ENCODE measurements around the gene WNT1.

Gene WNT1

DNA sequence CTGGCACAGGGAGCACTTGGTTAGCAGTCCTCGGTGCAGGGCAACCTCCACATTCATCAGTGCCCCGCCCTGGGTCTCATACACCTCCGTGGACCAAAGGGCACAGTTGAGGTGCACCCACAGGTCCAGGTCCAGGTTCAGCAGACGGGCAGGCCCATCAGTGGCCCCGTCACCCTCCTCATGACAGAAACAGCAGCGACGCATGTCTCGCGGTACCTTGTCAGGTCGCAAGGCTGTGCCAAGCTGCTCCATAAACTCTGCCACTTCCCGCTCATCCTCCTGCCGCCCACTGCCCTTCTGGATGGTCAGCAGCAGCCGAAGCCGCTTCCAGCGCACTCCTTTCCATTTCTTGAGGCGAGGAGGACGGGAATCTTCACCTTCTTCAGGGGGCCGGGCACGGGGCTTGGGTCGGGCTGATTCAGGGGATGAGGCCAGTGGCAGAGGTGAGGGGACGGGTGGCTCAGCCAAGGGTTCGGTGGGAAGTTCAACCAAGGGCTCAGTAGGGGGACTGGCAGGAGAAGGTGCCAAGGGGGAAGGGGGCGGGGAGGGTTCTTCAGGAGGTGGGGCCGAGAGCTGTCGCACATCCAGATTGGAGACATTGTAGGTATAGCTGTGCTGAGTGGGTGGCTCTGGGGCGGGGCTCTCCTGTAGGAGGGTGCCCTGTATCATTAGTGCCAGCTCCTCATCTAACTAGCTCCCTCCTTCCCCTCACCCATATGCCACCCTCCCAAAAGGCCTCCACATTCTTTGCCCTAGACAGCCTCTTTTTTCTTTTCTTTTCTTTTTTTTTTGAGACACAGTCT lies 48.8 kb downstream of the WNT1 start:
- H2BK120ac ChIP-seq (ENCODE audit: low read depth, low read length), result no peak overlapping the region
- no peak overlapping the region for H3K4me3 ChIP-seq (ENCODE audit: insufficient read depth in 1 of 2, low read depth in 1 of 2, low read length in 2 of 2)
- H3K9ac ChIP-seq (ENCODE audit: low read length), result no peak overlapping the region
- H4K8ac ChIP-seq (ENCODE audit: low read length), result no peak overlapping the region
- WGBS, result 98% methylated on average over 26 of the region's 26 CpGs
- peaks cover 82 to 99% of the 10 kb centered on the region in 2 experiments for H3K36me3 ChIP-seq (ENCODE audit: control insufficient read depth in 1 of 2, insufficient read depth in 2 of 2, low read depth in 1 of 2, low read length in 2 of 2)
- no peak overlapping the region for H2BK5ac ChIP-seq (ENCODE audit: low read depth, low read length, poor library complexity, severe bottlenecking)
- H3K27me3 ChIP-seq (ENCODE audit: control insufficient read depth in 1 of 2, insufficient read depth in 1 of 2, low read length in 2 of 2), result no peaks in the 10 kb centered on the region
- no peak overlapping the region for H2BK15ac ChIP-seq (ENCODE audit: low read depth, poor library complexity, severe bottlenecking)
- H2AFZ ChIP-seq (ENCODE audit: low read depth, low read length), result no peak overlapping the region
- H3K4ac ChIP-seq (ENCODE audit: low read depth in 1 of 2, low read length in 2 of 2), result no peak overlapping the region
- no peak for DNase-seq
- H4K91ac ChIP-seq (ENCODE audit: low read length), result no peak overlapping the region
- H3K14ac ChIP-seq (ENCODE audit: low read length in 2 of 2), result no peak overlapping the region
- H3K9me3 ChIP-seq (ENCODE audit: control insufficient read depth, low read length), result no peaks in the 10 kb centered on the region
- no peak overlapping the region for H3K18ac ChIP-seq (ENCODE audit: low read depth in 1 of 2, low read length in 2 of 2)
- H2AK5ac ChIP-seq (ENCODE audit: low read length, severe bottlenecking), result no peak overlapping the region
- H2BK12ac ChIP-seq (ENCODE audit: low read length in 2 of 2), result no peak overlapping the region
- H3K4me1 ChIP-seq (ENCODE audit: control insufficient read depth, insufficient read depth, low read depth, low read length), result no peaks in the 10 kb centered on the region
- H3K79me1 ChIP-seq (replicated peaks; ENCODE audit: low read length, poor library complexity, severe bottlenecking), result peaks cover 50% of the 10 kb centered on the region
- H3K27ac ChIP-seq (ENCODE audit: low read length, poor library complexity, severe bottlenecking), result no peak overlapping the region
- no peak overlapping the region for H3K4me2 ChIP-seq (ENCODE audit: low read length, poor library complexity, severe bottlenecking)
- no peak overlapping the region for H3K23ac ChIP-seq (ENCODE audit: low read length in 2 of 2)

GRCh38 chr12:49027846-49028555 lies 49.9 kb downstream of the WNT1 start:
- no peak overlapping the region for H4K91ac ChIP-seq (ENCODE audit: low read length)
- H3K9ac ChIP-seq (ENCODE audit: low read length), result no peak overlapping the region
- no peak overlapping the region for H2BK5ac ChIP-seq (ENCODE audit: low read depth, low read length, poor library complexity, severe bottlenecking)
- H2BK12ac ChIP-seq (ENCODE audit: low read length in 2 of 2), result no peak overlapping the region
- H3K14ac ChIP-seq (ENCODE audit: low read length in 2 of 2), result no peak overlapping the region
- H3K36me3 ChIP-seq (ENCODE audit: control insufficient read depth in 1 of 2, insufficient read depth in 2 of 2, low read depth in 1 of 2, low read length in 2 of 2), result peaks cover 82 to 99% of the 10 kb centered on the region in 2 experiments
- no peaks in the 10 kb centered on the region for H3K4me1 ChIP-seq (ENCODE audit: control insufficient read depth, insufficient read depth, low read depth, low read length)
- no peak overlapping the region for H3K4me3 ChIP-seq (ENCODE audit: insufficient read depth in 1 of 2, low read depth in 1 of 2, low read length in 2 of 2)
- H3K9me3 ChIP-seq (ENCODE audit: control insufficient read depth, low read length), result no peaks in the 10 kb centered on the region
- H3K4ac ChIP-seq (ENCODE audit: low read depth in 1 of 2, low read length in 2 of 2), result no peak overlapping the region
- peaks cover 60% of the 10 kb centered on the region for H3K79me1 ChIP-seq (replicated peaks; ENCODE audit: low read length, poor library complexity, severe bottlenecking)
- H2AFZ ChIP-seq (ENCODE audit: low read depth, low read length), result no peak overlapping the region
- no peak overlapping the region for H3K18ac ChIP-seq (ENCODE audit: low read depth in 1 of 2, low read length in 2 of 2)
- over 99% methylated on average over 9 of the region's 9 CpGs for WGBS
- no peak overlapping the region for H4K8ac ChIP-seq (ENCODE audit: low read length)
- no peak overlapping the region for H3K4me2 ChIP-seq (ENCODE audit: low read length, poor library complexity, severe bottlenecking)
- no peak overlapping the region for H3K27ac ChIP-seq (ENCODE audit: low read length, poor library complexity, severe bottlenecking)
- no peaks in the 10 kb centered on the region for H3K27me3 ChIP-seq (ENCODE audit: control insufficient read depth in 1 of 2, insufficient read depth in 1 of 2, low read length in 2 of 2)
- H2BK15ac ChIP-seq (ENCODE audit: low read depth, poor library complexity, severe bottlenecking), result no peak overlapping the region
- no peak overlapping the region for H3K23ac ChIP-seq (ENCODE audit: low read length in 2 of 2)
- H2AK5ac ChIP-seq (ENCODE audit: low read length, severe bottlenecking), result no peak overlapping the region
- no peak overlapping the region for H2BK120ac ChIP-seq (ENCODE audit: low read depth, low read length)
- DNase-seq, result no peak

GRCh38 chr12:49028666-49029275 lies 50.6 kb downstream of the WNT1 start:
- Histone ChIP-seq H3K23ac (ENCODE audit: low read length in 2 of 2) (no peak overlapping the region), H2BK5ac (ENCODE audit: low read depth, low read length, poor library complexity, severe bottlenecking) (no peak overlapping the region), H3K79me1 (replicated peaks; ENCODE audit: low read length, poor library complexity, severe bottlenecking) (peaks cover 61% of the 10 kb centered on the region), H3K9ac (ENCODE audit: low read length) (no peak overlapping the region), H3K14ac (ENCODE audit: low read length in 2 of 2) (no peak overlapping the region), H4K8ac (ENCODE audit: low read length) (no peak overlapping the region), H2AFZ (ENCODE audit: low read depth, low read length) (no peak overlapping the region), H3K27me3 (ENCODE audit: control insufficient read depth in 1 of 2, insufficient read depth in 1 of 2, low read length in 2 of 2) (no peaks in the 10 kb centered on the region), H3K4me3 (ENCODE audit: insufficient read depth in 1 of 2, low read depth in 1 of 2, low read length in 2 of 2) (no peak overlapping the region), H2BK120ac (ENCODE audit: low read depth, low read length) (no peak overlapping the region), H4K91ac (ENCODE audit: low read length) (no peak overlapping the region), H3K4ac (ENCODE audit: low read depth in 1 of 2, low read length in 2 of 2) (no peak overlapping the region), H3K4me1 (ENCODE audit: control insufficient read depth, insufficient read depth, low read depth, low read length) (peaks cover 2% of the 10 kb centered on the region), H3K9me3 (ENCODE audit: control insufficient read depth, low read length) (no peaks in the 10 kb centered on the region), H2AK5ac (ENCODE audit: low read length, severe bottlenecking) (no peak overlapping the region), H3K27ac (ENCODE audit: low read length, poor library complexity, severe bottlenecking) (no peak overlapping the region), H2BK15ac (ENCODE audit: low read depth, poor library complexity, severe bottlenecking) (no peak overlapping the region), H3K18ac (ENCODE audit: low read depth in 1 of 2, low read length in 2 of 2) (no peak overlapping the region), H3K4me2 (ENCODE audit: low read length, poor library complexity, severe bottlenecking) (no peak overlapping the region), H3K36me3 (ENCODE audit: control insufficient read depth in 1 of 2, insufficient read depth in 2 of 2, low read depth in 1 of 2, low read length in 2 of 2) (peaks cover 83 to 100% of the 10 kb centered on the region in 2 experiments), H2BK12ac (ENCODE audit: low read length in 2 of 2) (no peak overlapping the region)
- DNase-seq, result no peak
- 96% methylated on average over 9 of the region's 10 CpGs for WGBS

- 100% methylated on average over 4 of the region's 8 CpGs for WGBS
These were observed 52.0 kb downstream of the WNT1 start for GRCh38 chr12:49030119-49030518.

More at GRCh38 chr12:49030119-49030518, 52.0 kb downstream of the WNT1 start:
- H3K36me3 ChIP-seq (ENCODE audit: control insufficient read depth in 1 of 2, insufficient read depth in 2 of 2, low read depth in 1 of 2, low read length in 2 of 2), result peaks cover 86 to 100% of the 10 kb centered on the region in 2 experiments
- H2BK15ac ChIP-seq (ENCODE audit: low read depth, poor library complexity, severe bottlenecking), result no peak overlapping the region
- H4K91ac ChIP-seq (ENCODE audit: low read length), result no peak overlapping the region
- no peak overlapping the region for H2BK5ac ChIP-seq (ENCODE audit: low read depth, low read length, poor library complexity, severe bottlenecking)
- no peak overlapping the region for H3K4me3 ChIP-seq (ENCODE audit: insufficient read depth in 1 of 2, low read depth in 1 of 2, low read length in 2 of 2)
- H2AK5ac ChIP-seq (ENCODE audit: low read length, severe bottlenecking), result no peak overlapping the region
- no peaks in the 10 kb centered on the region for H3K9me3 ChIP-seq (ENCODE audit: control insufficient read depth, low read length)
- no peak overlapping the region for H4K8ac ChIP-seq (ENCODE audit: low read length)
- peaks cover 67% of the 10 kb centered on the region for H3K79me1 ChIP-seq (replicated peaks; ENCODE audit: low read length, poor library complexity, severe bottlenecking)
- H3K9ac ChIP-seq (ENCODE audit: low read length), result no peak overlapping the region
- H3K23ac ChIP-seq (ENCODE audit: low read length in 2 of 2), result no peak overlapping the region
- H2AFZ ChIP-seq (ENCODE audit: low read depth, low read length), result no peak overlapping the region
- no peak overlapping the region for H3K18ac ChIP-seq (ENCODE audit: low read depth in 1 of 2, low read length in 2 of 2)
- no peak overlapping the region for H3K4me2 ChIP-seq (ENCODE audit: low read length, poor library complexity, severe bottlenecking)
- H3K4ac ChIP-seq (ENCODE audit: low read depth in 1 of 2, low read length in 2 of 2), result no peak overlapping the region
- H3K4me1 ChIP-seq (ENCODE audit: control insufficient read depth, insufficient read depth, low read depth, low read length), result peaks cover 2% of the 10 kb centered on the region
- H3K14ac ChIP-seq (ENCODE audit: low read length in 2 of 2), result no peak overlapping the region
- H2BK12ac ChIP-seq (ENCODE audit: low read length in 2 of 2), result no peak overlapping the region
- no peak for DNase-seq
- H2BK120ac ChIP-seq (ENCODE audit: low read depth, low read length), result no peak overlapping the region
- no peaks in the 10 kb centered on the region for H3K27me3 ChIP-seq (ENCODE audit: control insufficient read depth in 1 of 2, insufficient read depth in 1 of 2, low read length in 2 of 2)
- no peak overlapping the region for H3K27ac ChIP-seq (ENCODE audit: low read length, poor library complexity, severe bottlenecking)

Data from mesenchymal stem cell (in vitro differentiated cells and primary cell).